NCI-H1930 (cell line): Measurements from ENCODE around the gene SNX22.

Experiments used
- DNase-seq, 2 experiments: peaks; one replicate each; lab custom pipeline; 2025; lab: John Stamatoyannopoulos, UW

Gene SNX22

GRCh38 chr15:64134345-64134829, 17.1 kb upstream of the SNX22 start:
- DNase-seq, result no peak

GRCh38 chr15:64136347-64136746, 15.2 kb upstream of the SNX22 start:
- no peak for DNase-seq

- DNase-seq, result no peak
These were observed 14.2 kb upstream of the SNX22 start for GRCh38 chr15:64137226-64137833.

GRCh38 chr15:64138331-64138941, 13.1 kb upstream of the SNX22 start:
- DNase-seq, result no peak

GRCh38 chr15:64141798-64142512, 9.6 kb upstream of the SNX22 start:
- no peak for DNase-seq

- DNase-seq, result no peak
These were observed 8.3 kb upstream of the SNX22 start for GRCh38 chr15:64143276-64143675.

- DNase-seq, result no peak
These were observed 7.4 kb upstream of the SNX22 start for GRCh38 chr15:64144192-64144564.

- no peak for DNase-seq
These were observed 6.8 kb upstream of the SNX22 start for GRCh38 chr15:64144565-64145281.

GRCh38 chr15:64146041-64146440, 5.5 kb upstream of the SNX22 start:
- DNase-seq, result no peak

- no peak for DNase-seq
These were observed 5.0 kb upstream of the SNX22 start for GRCh38 chr15:64146520-64146884.

GRCh38 chr15:64146885-64147681, 4.4 kb upstream of the SNX22 start:
- no peak for DNase-seq

- no peak for DNase-seq
These were observed 3.4 kb upstream of the SNX22 start for GRCh38 chr15:64148168-64148567.

- no peak for DNase-seq
These were observed 3.0 kb upstream of the SNX22 start for GRCh38 chr15:64148581-64148980.

GRCh38 chr15:64149424-64149823, 2.1 kb upstream of the SNX22 start:
- no peak for DNase-seq

GRCh38 chr15:64149893-64150578, 1.5 kb upstream of the SNX22 start:
- DNase-seq, result no peak

GRCh38 chr15:64152507-64153387, 1.2 kb downstream of the SNX22 start:
- no peak for DNase-seq

- peak; percentile 57 to 61 for DNase-seq
These were observed 2.2 kb downstream of the SNX22 start for GRCh38 chr15:64153480-64154367.

GRCh38 chr15:64155802-64156651, 4.5 kb downstream of the SNX22 start:
- DNase-seq, result no peak
